ENCODE data around the gene ZNF616. TPM values are rescaled to one million over a fixed set of nuclear protein-coding genes. Genes with fewer than 3 reads are reported as not detected.

The ZNF616 gene
- total RNA-seq, 1 experiment from 2014 or later = 9.5 TPM

- BruUV-seq (replicated peaks) = no TSS peak
- CTCF ChIA-PET = no interaction called here
Measured at GRCh38 chr19:52120286-52120685, 19.5 kb downstream of the ZNF616 start.

DNA sequence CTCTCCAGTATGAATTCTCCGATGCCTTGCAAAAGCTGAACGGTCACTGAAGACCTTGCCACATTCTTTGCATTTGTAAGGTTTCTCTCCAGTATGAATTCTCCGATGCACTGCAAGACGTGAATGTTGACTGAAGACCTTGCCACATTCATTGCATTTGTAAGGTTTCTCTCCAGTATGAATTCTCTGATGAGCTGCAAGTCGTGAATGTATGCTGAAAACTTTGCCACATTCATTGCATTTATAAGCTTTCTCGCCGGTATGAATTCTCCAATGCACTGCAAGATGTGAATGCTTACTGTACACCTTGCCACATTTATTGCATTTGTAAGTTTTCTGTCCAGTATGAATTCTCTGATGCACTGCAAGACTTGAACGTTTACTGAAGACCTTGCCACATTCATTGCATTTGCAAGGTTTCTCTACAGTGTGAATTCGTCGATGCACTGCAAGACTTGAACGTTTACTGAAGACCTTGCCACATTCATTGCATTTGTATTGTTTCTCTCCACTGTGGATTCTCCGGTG, 24.1 kb downstream of the ZNF616 start:
- ChIA-PET POLR2A (no interaction called here), CTCF (no interaction called here)
- Mint-ChIP-seq H3K27ac (ENCODE audit: low read depth, unreplicated experiment) (no peak overlapping the region), H3K36me3 (ENCODE audit: insufficient read depth, unreplicated experiment) (peaks cover 45% of the 10 kb centered on the region), H3K4me3 (ENCODE audit: unreplicated experiment) (no peak overlapping the region), H3K27me3 (ENCODE audit: insufficient read depth, unreplicated experiment) (no peaks in the 10 kb centered on the region), H3K4me1 (ENCODE audit: insufficient read depth, unreplicated experiment) (no peaks in the 10 kb centered on the region), H3K9me3 (ENCODE audit: unreplicated experiment) (peaks cover 61% of the 10 kb centered on the region)
- BruUV-seq (replicated peaks) = no TSS peak
- TF ChIP-seq, protein P1, sequence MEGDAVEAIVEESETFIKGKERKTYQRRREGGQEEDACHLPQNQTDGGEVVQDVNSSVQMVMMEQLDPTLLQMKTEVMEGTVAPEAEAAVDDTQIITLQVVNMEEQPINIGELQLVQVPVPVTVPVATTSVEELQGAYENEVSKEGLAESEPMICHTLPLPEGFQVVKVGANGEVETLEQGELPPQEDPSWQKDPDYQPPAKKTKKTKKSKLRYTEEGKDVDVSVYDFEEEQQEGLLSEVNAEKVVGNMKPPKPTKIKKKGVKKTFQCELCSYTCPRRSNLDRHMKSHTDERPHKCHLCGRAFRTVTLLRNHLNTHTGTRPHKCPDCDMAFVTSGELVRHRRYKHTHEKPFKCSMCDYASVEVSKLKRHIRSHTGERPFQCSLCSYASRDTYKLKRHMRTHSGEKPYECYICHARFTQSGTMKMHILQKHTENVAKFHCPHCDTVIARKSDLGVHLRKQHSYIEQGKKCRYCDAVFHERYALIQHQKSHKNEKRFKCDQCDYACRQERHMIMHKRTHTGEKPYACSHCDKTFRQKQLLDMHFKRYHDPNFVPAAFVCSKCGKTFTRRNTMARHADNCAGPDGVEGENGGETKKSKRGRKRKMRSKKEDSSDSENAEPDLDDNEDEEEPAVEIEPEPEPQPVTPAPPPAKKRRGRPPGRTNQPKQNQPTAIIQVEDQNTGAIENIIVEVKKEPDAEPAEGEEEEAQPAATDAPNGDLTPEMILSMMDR (IDR thresholded peaks at IDR 0.05; ENCODE audit: unreplicated experiment) = no peak
- intact Hi-C loops (cut with micrococcal nuclease) = no loop called here
- no peak for DNase-seq (ENCODE audit: unreplicated experiment)

More at GRCh38 chr19:52120286-52120685, 19.5 kb downstream of the ZNF616 start:
- H3K9me3 Mint-ChIP-seq (ENCODE audit: unreplicated experiment) = peaks cover 46% of the 10 kb centered on the region
- POLR2A ChIA-PET = no interaction called here
- no peak for DNase-seq (ENCODE audit: unreplicated experiment)
- intact Hi-C loops (cut with micrococcal nuclease) = no loop called here
- no peaks in the 10 kb centered on the region for H3K27me3 Mint-ChIP-seq (ENCODE audit: insufficient read depth, unreplicated experiment)
- no peak overlapping the region for H3K4me3 Mint-ChIP-seq (ENCODE audit: unreplicated experiment)
- peaks cover 85% of the 10 kb centered on the region for H3K36me3 Mint-ChIP-seq (ENCODE audit: insufficient read depth, unreplicated experiment)
- no peak overlapping the region for H3K27ac Mint-ChIP-seq (ENCODE audit: low read depth, unreplicated experiment)
- no peaks in the 10 kb centered on the region for H3K4me1 Mint-ChIP-seq (ENCODE audit: insufficient read depth, unreplicated experiment)
- TF ChIP-seq, protein P1 (IDR thresholded peaks at IDR 0.05; ENCODE audit: unreplicated experiment) = no peak

GRCh38 chr19:52114691-52115090, 25.0 kb downstream of the ZNF616 start:
- ChIA-PET POLR2A (no interaction called here), CTCF (no interaction called here)
- intact Hi-C loops (cut with micrococcal nuclease) = no loop called here
- Mint-ChIP-seq H3K9me3 (ENCODE audit: unreplicated experiment) (peaks cover 56% of the 10 kb centered on the region), H3K4me3 (ENCODE audit: unreplicated experiment) (no peak overlapping the region), H3K4me1 (ENCODE audit: insufficient read depth, unreplicated experiment) (no peaks in the 10 kb centered on the region), H3K27me3 (ENCODE audit: insufficient read depth, unreplicated experiment) (no peaks in the 10 kb centered on the region), H3K36me3 (ENCODE audit: insufficient read depth, unreplicated experiment) (peaks cover 36% of the 10 kb centered on the region), H3K27ac (ENCODE audit: low read depth, unreplicated experiment) (no peak overlapping the region)
- no TSS peak for BruUV-seq (replicated peaks)
- no peak for DNase-seq (ENCODE audit: unreplicated experiment)
- TF ChIP-seq, protein P1 (IDR thresholded peaks at IDR 0.05; ENCODE audit: unreplicated experiment) = no peak

DNA sequence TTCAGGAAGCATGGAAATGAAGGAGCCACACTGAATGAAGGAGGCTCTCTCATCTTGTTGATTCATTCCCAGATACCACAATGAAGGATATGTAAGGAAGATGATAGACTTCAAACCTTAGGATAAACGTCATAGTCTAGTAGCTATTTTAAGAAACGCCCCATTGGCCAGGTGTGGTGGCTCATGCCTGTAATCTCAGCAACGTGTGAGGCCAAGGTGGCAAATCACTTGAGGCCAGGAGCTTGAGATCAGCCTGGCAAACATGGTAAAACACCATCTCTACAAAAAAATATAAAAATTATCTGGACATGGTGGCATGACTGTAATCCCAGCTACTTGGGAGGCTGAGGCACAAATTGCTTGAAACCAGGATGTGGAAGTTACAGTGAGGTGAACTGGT, 27.1 kb downstream of the ZNF616 start:
- Mint-ChIP-seq H3K4me1 (ENCODE audit: insufficient read depth, unreplicated experiment) (no peaks in the 10 kb centered on the region), H3K9me3 (ENCODE audit: unreplicated experiment) (peaks cover 54% of the 10 kb centered on the region), H3K27me3 (ENCODE audit: insufficient read depth, unreplicated experiment) (no peaks in the 10 kb centered on the region), H3K36me3 (ENCODE audit: insufficient read depth, unreplicated experiment) (peaks cover 18% of the 10 kb centered on the region), H3K4me3 (ENCODE audit: unreplicated experiment) (no peak overlapping the region), H3K27ac (ENCODE audit: low read depth, unreplicated experiment) (no peak overlapping the region)
- TF ChIP-seq, protein P1 (IDR thresholded peaks at IDR 0.05; ENCODE audit: unreplicated experiment) = no peak
- intact Hi-C loops (cut with micrococcal nuclease) = no loop called here
- BruUV-seq (replicated peaks) = no TSS peak
- POLR2A ChIA-PET = no interaction called here
- DNase-seq (ENCODE audit: unreplicated experiment) = no peak
- CTCF ChIA-PET = no interaction called here
